B cell (primary cell): Measurements from ENCODE around the gene TAF11L13. TPM values are rescaled to one million over a fixed set of nuclear protein-coding genes. Genes with fewer than 3 reads are reported as not detected.

ENCODE experiments used
- ATAC-seq: fragments of 200-7000 bp; cut with Tn5 transposase; one replicate; pipeline ENCODE4 v1.10.0; 2021; ENCODE audit warnings: low read depth, mild to moderate bottlenecking, moderate number of reproducible peaks, moderate library complexity
- CTCF ChIA-PET: fragments of 350-600 bp; sonication (Branson Sonifier 250); formaldehyde crosslinking; loops from one replicate; lab custom pipeline; 2021; ENCODE audit warnings: antibody characterized with exemption, inconsistent platforms; lab: Charles Lee
- POLR2A ChIA-PET: fragments of 350-600 bp; sonication (Branson Sonifier 250); formaldehyde crosslinking; loops from one replicate; lab custom pipeline; 2021; ENCODE audit warnings: antibody characterized with exemption; lab: Charles Lee
- DNase-seq: peaks from one replicate; pipeline ENCODE4 v3.0.0; 2013
- H2AFZ ChIP-seq: 2 replicates; pipeline ENCODE4 v1.6.1; 2012; ENCODE audit warnings: mild to moderate bottlenecking, low read depth, low read length; ENCODE audit not compliant: insufficient read depth, poor library complexity, severe bottlenecking
- H3K27ac ChIP-seq, 2 donors: 1 replicate in 1 of 2; 2 replicates in 1 of 2; pipeline ENCODE4 v1.5.1; 2012 to 2013; ENCODE audit warnings: low read length in 2 of 2, mild to moderate bottlenecking in 2 of 2, moderate library complexity in 1 of 2
- H3K27me3 ChIP-seq, 4 experiments: fragments of 200-600 bp in 1 of 4; sonication (generic) in 1 of 4; replicated peaks in 1 of 4; 1 replicate in 2 of 4; 2 replicates in 2 of 4; pipeline versions ENCODE4 v1.6.1 to v1.7.0; 2013 to 2016; ENCODE audit warnings: low read length in 3 of 4, mild to moderate bottlenecking in 2 of 4, mixed read lengths in 1 of 4, moderate library complexity in 1 of 4; ENCODE audit not compliant: insufficient read depth in 4 of 4, control insufficient read depth in 3 of 4; ENCODE audit errors: control extremely low read depth in 1 of 4
- H3K36me3 ChIP-seq, 2 experiments: replicated peaks in 1 of 2; 1 replicate in 1 of 2; 2 replicates in 1 of 2; pipeline versions ENCODE4 v1.6.1 to v1.7.1; 2013; ENCODE audit warnings: low read length in 1 of 2; ENCODE audit not compliant: insufficient read depth in 2 of 2, control insufficient read depth in 1 of 2; ENCODE audit errors: control extremely low read depth in 1 of 2, extremely low read depth in 1 of 2
- H3K4me1 ChIP-seq, 2 donors: fragments of 200-600 bp in 1 of 2; sonication (generic) in 1 of 2; 1 replicate in 1 of 2; 2 replicates in 1 of 2; pipeline versions ENCODE4 v1.5.1 to v1.6.1; 2013 to 2017; ENCODE audit warnings: low read length in 2 of 2; ENCODE audit not compliant: control insufficient read depth in 2 of 2, insufficient read depth in 2 of 2
- H3K4me2 ChIP-seq: replicated peaks from 2 replicates; pipeline ENCODE3; 2012; ENCODE audit warnings: mild to moderate bottlenecking, low read depth, low read length; ENCODE audit not compliant: poor library complexity, severe bottlenecking
- H3K4me3 ChIP-seq, 5 experiments: fragments of 200-600 bp in 1 of 5; sonication (generic) in 1 of 5; 1 replicate in 3 of 5; 2 replicates in 2 of 5; pipeline versions ENCODE4 v1.5.1 to v1.7.0; 2011 to 2016; ENCODE audit warnings: low read length in 4 of 5, mild to moderate bottlenecking in 4 of 5, low read depth in 2 of 5, control low read depth in 1 of 5, moderate library complexity in 1 of 5; ENCODE audit not compliant: insufficient read depth in 1 of 5; ENCODE audit errors: control extremely low read depth in 1 of 5, extremely low read depth in 1 of 5
- H3K79me2 ChIP-seq: fragments of 200-600 bp; sonication (generic); one replicate; pipeline ENCODE4 v1.6.0; 2016; ENCODE audit warnings: low read length; ENCODE audit not compliant: control insufficient read depth, insufficient read depth
- H3K9ac ChIP-seq: fragments of 200-600 bp; sonication (generic); 2 replicates; pipeline ENCODE4 v1.6.1; 2017; ENCODE audit warnings: mild to moderate bottlenecking, low read length, moderate library complexity
- H3K9me3 ChIP-seq, 3 donors: one replicate each; pipeline versions ENCODE4 v1.6.1 to v1.7.1; 2013; ENCODE audit warnings: low read length in 2 of 3; ENCODE audit not compliant: control insufficient read depth in 2 of 3, insufficient read depth in 1 of 3; ENCODE audit errors: control extremely low read depth in 1 of 3
- H4K20me1 ChIP-seq: 2 replicates; pipeline ENCODE4 v1.6.0; 2012; ENCODE audit warnings: mild to moderate bottlenecking, low read length; ENCODE audit not compliant: insufficient read depth, control insufficient read depth, poor library complexity, severe bottlenecking
- H3K27ac Mint-ChIP-seq: one replicate; pipeline ENCODE4 v1.8.0; 2021; ENCODE audit warnings: mixed read lengths
- H3K27me3 Mint-ChIP-seq: one replicate; pipeline ENCODE4 v1.8.0; 2021; ENCODE audit warnings: mixed read lengths
- H3K4me1 Mint-ChIP-seq: one replicate; pipeline ENCODE4 v1.8.0; 2021; ENCODE audit warnings: mixed read lengths
- H3K4me3 Mint-ChIP-seq: one replicate; pipeline ENCODE4 v1.8.0; 2021; ENCODE audit warnings: mixed read lengths
- H3K9me3 Mint-ChIP-seq: one replicate; pipeline ENCODE4 v1.8.0; 2022; ENCODE audit warnings: mixed read lengths; ENCODE audit not compliant: insufficient read depth
- EZH2 ChIP-seq: IDR thresholded peaks from 2 replicates; pipeline ENCODE4 v1.6.1; 2012; ENCODE audit warnings: borderline replicate concordance, low read depth, mild to moderate bottlenecking, moderate library complexity, low read length; ENCODE audit not compliant: insufficient read depth, poor library complexity, severe bottlenecking
- WGBS: methylation state at CpG from one replicate; pipeline ENCODE4 v1.1.5; 2013; ENCODE audit warnings: missing lambda C conversion rate; ENCODE audit not compliant: insufficient coverage; 5-methylcytosine and 5-hydroxymethylcytosine counted together
- intact Hi-C: fragments of 100-400 bp; cut with micrococcal nuclease; formaldehyde crosslinking; loops from one replicate; pipeline ENCODE4 v1.10.0; 2022
- polyA plus RNA-seq: library from polyadenylated mRNA; depleted of rRNA; stranded (reverse); fragments of >200 nt; gene quantifications from 2 replicates; pipeline ENCODE4 v1.2.3, GENCODE V29; 2012
- small RNA-seq: library from RNA; depleted of rRNA; stranded (forward); fragments of <200 nt; gene quantifications from one replicate; pipeline ENCODE3, GENCODE V24; 2012; ENCODE audit warnings: low replicate concordance, low read depth; ENCODE audit not compliant: insufficient read length
- total RNA-seq, 2 donors: library from RNA; stranded (reverse); fragments of 120-200 nt in 1 of 2; gene quantifications; 1 replicate in 1 of 2; 2 replicates in 1 of 2; pipeline versions ENCODE4 v1.2.3 to v1.2.4, GENCODE V29; 2013 to 2022
- TF ChIP-seq, protein P1 (sequence below): fragments of 200-600 bp; IDR thresholded peaks from one replicate; pipeline ENCODE4 v1.8.0; 2022; ENCODE audit warnings: antibody characterized with exemption, mild to moderate bottlenecking

Gene TAF11L13
- total and polyA plus RNA-seq, 2 donors (not counting 1 experiment from before 2014, with no cell fraction given), result not detected

DNA sequence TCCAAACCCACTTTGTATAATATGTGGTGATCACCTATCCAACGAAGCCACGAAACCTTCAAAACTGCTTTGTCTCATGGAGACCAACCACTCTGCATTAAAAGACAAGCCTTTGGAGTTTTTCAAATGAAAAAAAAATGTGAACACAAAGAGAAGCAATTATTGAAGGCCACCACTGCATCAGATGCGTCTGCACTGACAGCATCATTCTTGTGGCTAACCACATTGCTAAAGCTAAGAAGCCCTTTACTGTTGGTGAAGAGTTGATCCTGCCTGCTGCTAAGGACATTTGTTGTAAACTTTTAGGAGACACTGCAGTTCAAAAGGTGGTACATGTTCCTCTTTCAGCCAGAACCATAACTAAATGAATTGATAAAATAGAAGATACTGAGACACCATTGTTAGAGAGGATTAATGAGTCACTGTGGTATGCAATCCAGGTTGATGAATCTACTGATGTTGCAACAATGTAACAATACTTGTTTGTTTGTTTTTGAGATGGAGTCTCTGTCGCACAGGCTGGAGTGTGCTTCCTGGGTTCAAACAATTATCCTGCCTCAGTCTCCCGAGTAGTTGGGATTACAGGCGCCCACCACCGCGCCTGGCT lies 47.8 kb downstream of the TAF11L13 start:
- DNase-seq (no peak), ATAC-seq (no peak)
- Mint-ChIP-seq H3K27me3 (peaks cover 4% of the 10 kb centered on the region), H3K4me1 (no peaks in the 10 kb centered on the region), H3K27ac (no peak overlapping the region), H3K4me3 (no peak overlapping the region), H3K9me3 (no peaks in the 10 kb centered on the region)
- POLR2A ChIA-PET, result no interaction called here
- H3K4me3 ChIP-seq, result no peak overlapping the region
- H3K4me2 ChIP-seq, result no peak overlapping the region
- intact Hi-C loops, result no loop called here
- CTCF ChIA-PET, result no interaction called here
- no peaks in the 10 kb centered on the region for H4K20me1 ChIP-seq
- no peaks in the 10 kb centered on the region for H3K27me3 ChIP-seq
- H3K79me2 ChIP-seq, result no peaks in the 10 kb centered on the region
- WGBS, result 90% methylated on average over 2 of the region's 8 CpGs
- TF ChIP-seq, protein P1, sequence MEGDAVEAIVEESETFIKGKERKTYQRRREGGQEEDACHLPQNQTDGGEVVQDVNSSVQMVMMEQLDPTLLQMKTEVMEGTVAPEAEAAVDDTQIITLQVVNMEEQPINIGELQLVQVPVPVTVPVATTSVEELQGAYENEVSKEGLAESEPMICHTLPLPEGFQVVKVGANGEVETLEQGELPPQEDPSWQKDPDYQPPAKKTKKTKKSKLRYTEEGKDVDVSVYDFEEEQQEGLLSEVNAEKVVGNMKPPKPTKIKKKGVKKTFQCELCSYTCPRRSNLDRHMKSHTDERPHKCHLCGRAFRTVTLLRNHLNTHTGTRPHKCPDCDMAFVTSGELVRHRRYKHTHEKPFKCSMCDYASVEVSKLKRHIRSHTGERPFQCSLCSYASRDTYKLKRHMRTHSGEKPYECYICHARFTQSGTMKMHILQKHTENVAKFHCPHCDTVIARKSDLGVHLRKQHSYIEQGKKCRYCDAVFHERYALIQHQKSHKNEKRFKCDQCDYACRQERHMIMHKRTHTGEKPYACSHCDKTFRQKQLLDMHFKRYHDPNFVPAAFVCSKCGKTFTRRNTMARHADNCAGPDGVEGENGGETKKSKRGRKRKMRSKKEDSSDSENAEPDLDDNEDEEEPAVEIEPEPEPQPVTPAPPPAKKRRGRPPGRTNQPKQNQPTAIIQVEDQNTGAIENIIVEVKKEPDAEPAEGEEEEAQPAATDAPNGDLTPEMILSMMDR, result no peak
- no peak for TF ChIP-seq EZH2
- H3K9ac ChIP-seq, result no peak overlapping the region
- no peaks in the 10 kb centered on the region for H3K36me3 ChIP-seq
- H3K27ac ChIP-seq, result no peak overlapping the region
- no peak overlapping the region for H2AFZ ChIP-seq
- H3K9me3 ChIP-seq, result no peaks in the 10 kb centered on the region
- H3K4me1 ChIP-seq, result no peaks in the 10 kb centered on the region

DNA sequence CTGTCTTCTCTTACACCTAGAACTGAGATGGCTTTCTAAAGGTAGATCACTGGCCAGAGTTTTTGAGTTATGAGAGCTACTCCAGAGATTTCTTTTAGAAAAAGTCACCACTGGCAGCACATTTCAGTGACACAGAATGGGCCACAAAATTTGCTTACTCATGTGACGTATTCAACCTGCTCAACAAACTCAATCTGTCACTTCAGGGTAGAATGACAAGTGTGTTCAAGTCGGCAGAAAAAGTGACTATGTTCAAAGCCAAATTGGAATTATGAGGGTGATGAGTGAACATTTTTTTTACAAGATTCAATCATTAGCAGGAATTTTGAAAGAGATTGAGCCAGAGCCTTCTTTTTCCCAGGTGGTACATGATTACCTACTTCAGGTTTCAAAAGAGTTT lies 48.8 kb downstream of the TAF11L13 start:
- no peaks in the 10 kb centered on the region for H4K20me1 ChIP-seq
- ChIA-PET CTCF (no interaction called here), POLR2A (no interaction called here)
- Mint-ChIP-seq H3K27me3 (peaks cover 4% of the 10 kb centered on the region), H3K4me1 (no peaks in the 10 kb centered on the region), H3K9me3 (no peaks in the 10 kb centered on the region), H3K4me3 (no peak overlapping the region), H3K27ac (no peak overlapping the region)
- DNase-seq, result no peak
- no CpG with 5 or more reads among the region's 2 CpGs for whole genome bisulfite sequencing
- no peaks in the 10 kb centered on the region for H3K36me3 ChIP-seq
- H3K79me2 ChIP-seq, result no peaks in the 10 kb centered on the region
- no peaks in the 10 kb centered on the region for H3K9me3 ChIP-seq
- H3K4me2 ChIP-seq, result no peak overlapping the region
- H3K4me1 ChIP-seq, result no peaks in the 10 kb centered on the region
- TF ChIP-seq EZH2, result no peak
- TF ChIP-seq, protein P1, result no peak
- no peak for ATAC-seq
- no peak overlapping the region for H3K4me3 ChIP-seq
- no peaks in the 10 kb centered on the region for H3K27me3 ChIP-seq
- no peak overlapping the region for H3K27ac ChIP-seq
- H2AFZ ChIP-seq, result no peak overlapping the region
- intact Hi-C loops, result no loop called here
- H3K9ac ChIP-seq, result no peak overlapping the region

Small RNA genes within 50 kb of the gene (small RNA-seq; reads per million reads assigned to genes)
- gene AC233724.1 (not detected), gene AC233724.12 (not detected), gene AC233724.2 (not detected), gene AC233724.3 (not detected), gene AC233724.4 (not detected), gene AC233724.6 (not detected), gene AC233724.7 (not detected)

Other genes with a start within 250 kb of the TAF11L13 start
- not detected in 2 replicates for gene TAF11L2, start 133.9 kb upstream of the TAF11L13 start, total RNA-seq
- gene TAF11L2, start 133.9 kb upstream of the TAF11L13 start, polyA plus RNA-seq, result not detected in 2 replicates
- gene TAF11L3, start 113.7 kb upstream of the TAF11L13 start, total RNA-seq, result not detected in 2 replicates
- gene TAF11L3, start 113.7 kb upstream of the TAF11L13 start, polyA plus RNA-seq, result not detected in 2 replicates
- gene TAF11L4, start 110.3 kb upstream of the TAF11L13 start, total RNA-seq, result not detected in 2 replicates
- gene TAF11L4, start 110.3 kb upstream of the TAF11L13 start, polyA plus RNA-seq, result not detected in 2 replicates
- gene TAF11L5, start 106.9 kb upstream of the TAF11L13 start, total RNA-seq, result not detected in 2 replicates
- gene TAF11L5, start 106.9 kb upstream of the TAF11L13 start, polyA plus RNA-seq, result not detected in 2 replicates
- not detected in 2 replicates for gene TAF11L6, start 103.4 kb upstream of the TAF11L13 start, total RNA-seq
- not detected in 2 replicates for gene TAF11L6, start 103.4 kb upstream of the TAF11L13 start, polyA plus RNA-seq
- gene TAF11L7, start 46.3 kb upstream of the TAF11L13 start, total RNA-seq, result not detected in 2 replicates
- not detected in 2 replicates for gene TAF11L7, start 46.3 kb upstream of the TAF11L13 start, polyA plus RNA-seq
- gene TAF11L8, start 41.1 kb upstream of the TAF11L13 start, total RNA-seq, result not detected in 2 replicates
- not detected in 2 replicates for gene TAF11L8, start 41.1 kb upstream of the TAF11L13 start, polyA plus RNA-seq
- gene TAF11L9, start 37.7 kb upstream of the TAF11L13 start, total RNA-seq, result not detected in 2 replicates
- not detected in 2 replicates for gene TAF11L9, start 37.7 kb upstream of the TAF11L13 start, polyA plus RNA-seq
- not detected in 2 replicates for gene TAF11L10, start 34.3 kb upstream of the TAF11L13 start, total RNA-seq
- gene TAF11L10, start 34.3 kb upstream of the TAF11L13 start, polyA plus RNA-seq, result not detected in 2 replicates
- gene TAF11L11, start 27.9 kb upstream of the TAF11L13 start, total RNA-seq, result not detected in 2 replicates
- not detected in 2 replicates for gene TAF11L11, start 27.9 kb upstream of the TAF11L13 start, polyA plus RNA-seq
- gene TAF11L12, start 21.7 kb upstream of the TAF11L13 start, total RNA-seq, result not detected in 2 replicates
- not detected in 2 replicates for gene TAF11L12, start 21.7 kb upstream of the TAF11L13 start, polyA plus RNA-seq
- gene TAF11L14, start 2.4 kb downstream of the TAF11L13 start, total RNA-seq, result not detected in 2 replicates
- not detected in 2 replicates for gene TAF11L14, start 2.4 kb downstream of the TAF11L13 start, polyA plus RNA-seq